HCT116 (cell line): ENCODE measurements around the gene MYO1B. TPM values are rescaled to one million over a fixed set of nuclear protein-coding genes. Genes with fewer than 3 reads are reported as not detected.

Experiments
- ATAC-seq: fragments of 200-7000 bp; cut with Tn5 transposase; 2 replicates; pipeline ENCODE4 v1.9.1; 2020; ENCODE audit warnings: mild to moderate bottlenecking, moderate library complexity
- BruUV-seq: library from RNA; stranded (reverse); fragments of 400-500 nt; replicated peaks from 2 replicates; lab custom pipeline; 2021; lab: Mats Ljungman, UMichigan
- CTCF ChIA-PET: fragments of 300-600 bp; sonication (Branson Sonifier 250); formaldehyde crosslinking; loops from one replicate; lab custom pipeline; 2021; ENCODE audit warnings: antibody characterized with exemption; lab: Charles Lee
- POLR2A ChIA-PET: fragments of 300-600, 350-600 bp; sonication (Branson Sonifier 250); formaldehyde crosslinking; loops from one replicate; lab custom pipeline; 2021; ENCODE audit warnings: antibody characterized with exemption; lab: Charles Lee
- RAD21 ChIA-PET, 2 experiments: fragments of 300-600 bp; sonication (Branson Sonifier 250); formaldehyde crosslinking; loops; one replicate each; lab custom pipeline; 2023; ENCODE audit warnings: low total read pairs in 2 of 2; ENCODE audit not compliant: uncharacterized antibody in 2 of 2, unreplicated experiment in 2 of 2, low non-redundant PET in 1 of 2; lab: Charles Lee
- DNase-seq: peaks from one replicate; pipeline ENCODE4 v3.0.0-alpha.2; 2010; ENCODE audit warnings: low read depth, low spot score
- H2AFZ ChIP-seq: fragments of 200-600 bp; shearing (Covaris generic), sonication (generic); 2 replicates; pipeline ENCODE4 v1.6.1; 2017; ENCODE audit warnings: low read depth, mixed run types, mixed read lengths, antibody characterized with exemption, low read length; ENCODE audit not compliant: poor library complexity, severe bottlenecking
- H3K27ac ChIP-seq: 2 replicates; pipeline ENCODE4 v1.5.1; 2012; ENCODE audit warnings: low read depth, low read length
- H3K27me3 ChIP-seq: fragments of 200-600 bp; sonication (generic); 2 replicates; pipeline ENCODE4 v1.6.1; 2016; ENCODE audit warnings: mixed run types, low read length, mixed read lengths; ENCODE audit not compliant: insufficient read depth
- H3K36me3 ChIP-seq, 2 experiments: fragments of 200-500 bp in 1 of 2; fragments of 200-600 bp in 1 of 2; sonication (Bioruptor generic) in 1 of 2; sonication (generic) in 1 of 2; 2 replicates each; pipeline versions ENCODE4 v1.5.1 to v1.6.1; 2014 to 2016; ENCODE audit warnings: low read length in 2 of 2, inconsistent platforms in 1 of 2, mixed read lengths in 1 of 2, mixed run types in 1 of 2; ENCODE audit not compliant: insufficient read depth in 2 of 2, control insufficient read depth in 1 of 2
- H3K4me1 ChIP-seq, 2 experiments: fragments of 200-600 bp in 1 of 2; sonication (generic) in 1 of 2; 2 replicates each; pipeline versions ENCODE4 v1.5.1 to v1.6.1; 2012 to 2017; ENCODE audit warnings: low read length in 2 of 2, inconsistent platforms in 1 of 2, mild to moderate bottlenecking in 1 of 2, mixed read lengths in 1 of 2, mixed run types in 1 of 2, moderate library complexity in 1 of 2; ENCODE audit not compliant: insufficient read depth in 2 of 2, control insufficient read depth in 1 of 2
- H3K4me2 ChIP-seq: fragments of 200-600 bp; sonication (generic); 2 replicates; pipeline ENCODE4 v1.6.1; 2017; ENCODE audit warnings: mixed run types, low read length, mixed read lengths
- H3K4me3 ChIP-seq, 2 experiments: fragments of 200-600 bp in 1 of 2; sonication (generic) in 1 of 2; replicated peaks in 1 of 2; 2 replicates each; pipeline ENCODE4 v1.5.1; 2011 to 2016; ENCODE audit warnings: low read length in 2 of 2, control low read depth in 1 of 2, low read depth in 1 of 2, mild to moderate bottlenecking in 1 of 2, mixed read lengths in 1 of 2, mixed run types in 1 of 2
- H3K79me2 ChIP-seq: fragments of 200-600 bp; sonication (generic); 2 replicates; pipeline ENCODE4 v1.6.1; 2017; ENCODE audit warnings: mild to moderate bottlenecking, mixed run types, low read length, moderate library complexity, mixed read lengths; ENCODE audit not compliant: insufficient read depth
- H3K9ac ChIP-seq: fragments of 200-600 bp; sonication (generic); 2 replicates; pipeline ENCODE4 v1.6.1; 2016; ENCODE audit warnings: low read length, mixed read lengths
- H3K9me2 ChIP-seq: fragments of 200-600 bp; sonication (generic), shearing (Covaris generic); 2 replicates; pipeline ENCODE4 v1.6.1; 2017; ENCODE audit warnings: mixed run types, mild to moderate bottlenecking, moderate library complexity; ENCODE audit not compliant: insufficient read depth
- H3K9me3 ChIP-seq, 2 experiments: fragments of 200-500 bp in 1 of 2; fragments of 200-600 bp in 1 of 2; sonication (Bioruptor generic) in 1 of 2; sonication (generic) in 1 of 2; 2 replicates each; pipeline ENCODE4 v1.6.1; 2014 to 2017; ENCODE audit warnings: low read length in 2 of 2, mixed read lengths in 2 of 2, inconsistent platforms in 1 of 2, low read depth in 1 of 2, mild to moderate bottlenecking in 1 of 2, mixed run types in 1 of 2, moderate library complexity in 1 of 2; ENCODE audit not compliant: control insufficient read depth in 1 of 2, insufficient read depth in 1 of 2
- H4K20me1 ChIP-seq: fragments of 200-600 bp; sonication (generic), shearing (Covaris generic); 2 replicates; pipeline ENCODE4 v1.6.1; 2017; ENCODE audit warnings: mixed run types, mild to moderate bottlenecking, moderate library complexity; ENCODE audit not compliant: insufficient read depth
- ATF3 ChIP-seq: IDR thresholded peaks from 2 replicates; pipeline ENCODE4 v1.6.1; 2012
- CEBPB ChIP-seq: IDR thresholded peaks from 2 replicates; pipeline ENCODE4 v1.6.1; 2012; ENCODE audit warnings: low read depth
- CTCF ChIP-seq, 3 experiments: fragments of 200-600 bp in 1 of 3; sonication (generic) in 1 of 3; IDR thresholded peaks in 2 of 3; conservative IDR thresholded peaks in 1 of 3; 2 replicates each; pipeline ENCODE4 v1.5.1; 2012 to 2017; ENCODE audit warnings: low read depth in 2 of 3, low read length in 2 of 3, antibody characterized with exemption in 1 of 3, borderline replicate concordance in 1 of 3, control low read depth in 1 of 3, mild to moderate bottlenecking in 1 of 3, mixed read lengths in 1 of 3, mixed run types in 1 of 3, moderate library complexity in 1 of 3; ENCODE audit not compliant: insufficient read depth in 1 of 3
- EGR1 ChIP-seq: IDR thresholded peaks from 2 replicates; pipeline ENCODE4 v1.6.1; 2012; ENCODE audit warnings: low read depth
- ELF1 ChIP-seq: IDR thresholded peaks from 2 replicates; pipeline ENCODE4 v1.6.1; 2012; ENCODE audit warnings: low read depth, borderline replicate concordance
- EZH2 ChIP-seq: fragments of 200-600 bp; sonication (generic); IDR thresholded peaks from 2 replicates; pipeline ENCODE4 v1.6.1; 2017; ENCODE audit warnings: antibody characterized with exemption, mixed run types
- FOSL1 ChIP-seq: IDR thresholded peaks from 2 replicates; pipeline ENCODE4 v1.6.1; 2012; ENCODE audit warnings: low read depth
- JUND ChIP-seq: IDR thresholded peaks from 2 replicates; pipeline ENCODE4 v1.6.1; 2012
- MAX ChIP-seq: IDR thresholded peaks from 2 replicates; pipeline ENCODE4 v1.6.1; 2012
- POLR2A ChIP-seq: IDR thresholded peaks from 2 replicates; pipeline ENCODE4 v1.7.0; 2011; ENCODE audit warnings: borderline replicate concordance; ENCODE audit not compliant: insufficient read depth, insufficient read length; ENCODE audit errors: extremely low read depth
- RAD21 ChIP-seq: IDR thresholded peaks from 2 replicates; pipeline ENCODE4 v1.6.1; 2012; ENCODE audit warnings: low read depth, mild to moderate bottlenecking
- SIN3A ChIP-seq: IDR thresholded peaks from 2 replicates; pipeline ENCODE4 v1.6.1; 2012; ENCODE audit warnings: low read depth
- SP1 ChIP-seq: IDR thresholded peaks from 2 replicates; pipeline ENCODE4 v1.6.1; 2012; ENCODE audit warnings: low read depth
- SRF ChIP-seq: IDR thresholded peaks from 2 replicates; pipeline ENCODE4 v1.6.1; 2012; ENCODE audit warnings: low read depth
- TCF7L2 ChIP-seq: IDR thresholded peaks from 2 replicates; pipeline ENCODE4 v1.7.0; 2011; ENCODE audit warnings: borderline replicate concordance, inconsistent platforms; ENCODE audit not compliant: insufficient read depth, insufficient read length; ENCODE audit errors: extremely low read depth
- YY1 ChIP-seq: IDR thresholded peaks from 2 replicates; pipeline ENCODE4 v1.6.1; 2011; ENCODE audit warnings: low read length, low read depth, moderate library complexity, mild to moderate bottlenecking; ENCODE audit not compliant: insufficient replicate concordance; ENCODE audit errors: extremely low read depth
- ZBTB33 ChIP-seq: IDR thresholded peaks from 2 replicates; pipeline ENCODE4 v1.6.1; 2011; ENCODE audit warnings: mild to moderate bottlenecking, low read length, moderate library complexity; ENCODE audit not compliant: insufficient replicate concordance; ENCODE audit errors: extremely low read depth
- ZFX ChIP-seq: fragments of 450-650 bp; IDR thresholded peaks from 2 replicates; pipeline ENCODE4 v1.6.1; 2017
- ZNF274 ChIP-seq: fragments of 200-500 bp; sonication (Bioruptor generic); IDR thresholded peaks from 2 replicates; pipeline ENCODE4 v1.6.1; 2014; ENCODE audit warnings: mild to moderate bottlenecking, low read depth, low read length, inconsistent platforms
- intact Hi-C: fragments of 100-400 bp; cut with micrococcal nuclease; formaldehyde crosslinking; loops from 2 replicates; pipeline ENCODE4 v1.10.0; 2022
- total RNA-seq: library from RNA; stranded (reverse); gene quantifications from one replicate; pipeline ENCODE4 v1.2.1, GENCODE V29; 2021; ENCODE audit not compliant: unreplicated experiment

The MYO1B gene
- total RNA-seq, 1 experiment from 2014 or later: 51.7 TPM

GRCh38 chr2:191262436-191262835 is 17.2 kb downstream of the MYO1B start:
- H3K9me2 ChIP-seq: no peaks in the 10 kb centered on the region
- peaks cover 90% of the 10 kb centered on the region for H3K79me2 ChIP-seq
- TF ChIP-seq SRF (no peak), ZNF274 (no peak), FOSL1 (no peak), CEBPB (no peak), RAD21 (no peak), SIN3A (no peak), JUND (no peak), SP1 (no peak), ZBTB33 (no peak), EGR1 (no peak), ATF3 (no peak), ZFX (no peak), ELF1 (no peak), POLR2A (no peak), YY1 (no peak), MAX (no peak), EZH2 (no peak), TCF7L2 (no peak), CTCF (IDR thresholded peaks at IDR 0.05 in 2 of 3, conservative IDR thresholded peaks at IDR 0.05 in 1 of 3; ENCODE audit: borderline replicate concordance in 1 of 3, insufficient read depth in 1 of 3, low read depth in 2 of 3, low read length in 2 of 3) (no peak)
- ChIA-PET CTCF (no interaction called here), POLR2A (no interaction called here), RAD21 (no interaction called here)
- no peaks in the 10 kb centered on the region for H3K27me3 ChIP-seq
- H3K4me1 ChIP-seq: peaks cover 0 to 20% of the 10 kb centered on the region in 2 experiments; a peak in 1 of 4 replicates
- intact Hi-C loops: no loop called here
- H3K4me3 ChIP-seq: no peak overlapping the region
- no peak overlapping the region for H3K9ac ChIP-seq
- H2AFZ ChIP-seq: no peak overlapping the region
- no peak for DNase-seq
- no TSS peak for BruUV-seq
- no peaks in the 10 kb centered on the region for H4K20me1 ChIP-seq
- no peak overlapping the region for H3K4me2 ChIP-seq
- ATAC-seq: no peak
- H3K36me3 ChIP-seq: no peaks in the 10 kb centered on the region
- no peak overlapping the region for H3K27ac ChIP-seq
- no peaks in the 10 kb centered on the region for H3K9me3 ChIP-seq
